Astrocyte (in vitro differentiated cells and primary cell): Measurements from ENCODE around the gene H1-8. TPM values are rescaled to one million over a fixed set of nuclear protein-coding genes. Genes with fewer than 3 reads are reported as not detected.

Experiments used
- DNase-seq: peaks from one replicate; pipeline ENCODE4 v3.0.0-alpha.2; 2010; ENCODE audit warnings: low read depth
- FAIRE-seq: peaks from 2 replicates; lab custom pipeline; 2011; peaks lifted over from hg19 to GRCh38; lab: Jason Lieb, UNC
- H2AFZ ChIP-seq: 2 replicates; pipeline ENCODE4 v1.6.0; 2012; ENCODE audit warnings: low read depth, low read length, inconsistent platforms
- H3K27ac ChIP-seq: 2 replicates; pipeline ENCODE4 v1.5.1; 2011; ENCODE audit warnings: low read depth, low read length, inconsistent platforms
- H3K27me3 ChIP-seq: 2 replicates; pipeline ENCODE4 v1.6.0; 2011; ENCODE audit warnings: low read length, inconsistent platforms; ENCODE audit not compliant: insufficient read depth
- H3K36me3 ChIP-seq: 2 replicates; pipeline ENCODE4 v1.5.1; 2011; ENCODE audit warnings: low read length, inconsistent platforms; ENCODE audit not compliant: insufficient read depth
- H3K4me1 ChIP-seq: 2 replicates; pipeline ENCODE4 v1.5.1; 2011; ENCODE audit warnings: low read length, inconsistent platforms; ENCODE audit not compliant: insufficient read depth
- H3K4me2 ChIP-seq: 2 replicates; pipeline ENCODE4 v1.6.0; 2012; ENCODE audit warnings: low read length, inconsistent platforms
- H3K4me3 ChIP-seq: 2 replicates; pipeline ENCODE4 v1.5.1; 2011; ENCODE audit warnings: low read depth, mild to moderate bottlenecking, low read length, inconsistent platforms; ENCODE audit not compliant: insufficient read depth
- H3K79me2 ChIP-seq: 2 replicates; pipeline ENCODE4 v1.6.0; 2012; ENCODE audit warnings: mild to moderate bottlenecking, low read length, inconsistent platforms; ENCODE audit not compliant: insufficient read depth
- H3K9ac ChIP-seq: 2 replicates; pipeline ENCODE4 v1.6.0; 2012; ENCODE audit warnings: mild to moderate bottlenecking, low read length, inconsistent platforms
- H3K9me3 ChIP-seq: 2 replicates; pipeline ENCODE4 v1.5.1; 2012; ENCODE audit warnings: low read depth, mild to moderate bottlenecking, low read length, inconsistent platforms; ENCODE audit not compliant: insufficient read depth
- H4K20me1 ChIP-seq: 2 replicates; pipeline ENCODE4 v1.6.0; 2012; ENCODE audit warnings: low read length, inconsistent platforms; ENCODE audit not compliant: insufficient read depth
- H3K27ac Mint-ChIP-seq: one replicate; pipeline ENCODE4 v1.8.0; 2021; ENCODE audit warnings: mild to moderate bottlenecking, mixed read lengths; ENCODE audit not compliant: unreplicated experiment
- H3K27me3 Mint-ChIP-seq: one replicate; pipeline ENCODE4 v1.8.0; 2021; ENCODE audit warnings: low read depth, mixed read lengths; ENCODE audit not compliant: unreplicated experiment
- H3K36me3 Mint-ChIP-seq: one replicate; pipeline ENCODE4 v1.8.0; 2021; ENCODE audit warnings: low read depth, mixed read lengths; ENCODE audit not compliant: unreplicated experiment
- H3K4me1 Mint-ChIP-seq: one replicate; pipeline ENCODE4 v1.8.0; 2021; ENCODE audit warnings: low read depth, mixed read lengths; ENCODE audit not compliant: unreplicated experiment
- H3K4me3 Mint-ChIP-seq: one replicate; pipeline ENCODE4 v1.8.0; 2021; ENCODE audit warnings: mild to moderate bottlenecking, moderate library complexity, mixed read lengths; ENCODE audit not compliant: unreplicated experiment
- H3K9me3 Mint-ChIP-seq: one replicate; pipeline ENCODE4 v1.8.0; 2021; ENCODE audit warnings: mild to moderate bottlenecking, mixed read lengths; ENCODE audit not compliant: unreplicated experiment
- EZH2 ChIP-seq: IDR thresholded peaks from 2 replicates; pipeline ENCODE4 v1.6.1; 2012; ENCODE audit warnings: mild to moderate bottlenecking, low read length, inconsistent platforms; ENCODE audit not compliant: insufficient read depth
- total RNA-seq: library from RNA; stranded (reverse); gene quantifications from 2 replicates; pipeline ENCODE4 v1.2.1, GENCODE V29; 2021
- TF ChIP-seq, protein P1 (sequence below): IDR thresholded peaks from 2 replicates; pipeline ENCODE4 v1.5.1; 2011; ENCODE audit warnings: low read depth, mild to moderate bottlenecking, inconsistent platforms, low read length, moderate library complexity; ENCODE audit not compliant: insufficient read depth

The H1-8 gene
- total RNA-seq, 1 donor from 2014 or later, result not detected

DNA sequence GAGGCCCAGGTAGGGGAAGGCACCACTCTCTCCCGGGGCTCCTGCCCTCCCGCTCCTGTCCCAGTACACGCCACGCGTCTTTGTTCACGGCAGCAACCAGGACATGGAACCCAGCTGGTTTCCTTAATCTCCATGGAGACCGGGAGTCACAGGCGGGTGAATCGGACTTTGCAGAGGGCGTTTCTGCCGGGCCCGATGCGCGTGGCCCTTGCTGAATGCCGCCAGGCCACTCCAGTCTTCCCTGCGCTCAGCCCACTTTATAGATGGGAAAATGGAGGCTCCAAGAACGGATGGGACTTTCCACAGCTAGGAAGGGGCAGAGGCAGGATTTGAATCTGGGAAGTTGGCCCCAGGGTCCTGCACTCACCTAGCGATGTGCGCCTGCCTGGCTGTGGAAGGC is 56.1 kb downstream of the H1-8 start:
- Histone ChIP-seq H3K9me3 (no peaks in the 10 kb centered on the region), H3K27me3 (no peaks in the 10 kb centered on the region), H3K36me3 (no peaks in the 10 kb centered on the region), H4K20me1 (peaks cover 30% of the 10 kb centered on the region), H3K79me2 (peaks cover 89% of the 10 kb centered on the region), H2AFZ (no peak overlapping the region), H3K4me1 (peaks cover 63% of the 10 kb centered on the region), H3K4me2 (peak overlapping the region; percentile 75), H3K9ac (peak overlapping the region; percentile 52), H3K4me3 (peak overlapping the region; percentile 16), H3K27ac (peak overlapping the region; percentile 64)
- H3K27ac Mint-ChIP-seq, result peak overlapping the region; percentile 86
- no peaks in the 10 kb centered on the region for H3K27me3 Mint-ChIP-seq
- DNase-seq, result no peak
- TF ChIP-seq, protein P1, sequence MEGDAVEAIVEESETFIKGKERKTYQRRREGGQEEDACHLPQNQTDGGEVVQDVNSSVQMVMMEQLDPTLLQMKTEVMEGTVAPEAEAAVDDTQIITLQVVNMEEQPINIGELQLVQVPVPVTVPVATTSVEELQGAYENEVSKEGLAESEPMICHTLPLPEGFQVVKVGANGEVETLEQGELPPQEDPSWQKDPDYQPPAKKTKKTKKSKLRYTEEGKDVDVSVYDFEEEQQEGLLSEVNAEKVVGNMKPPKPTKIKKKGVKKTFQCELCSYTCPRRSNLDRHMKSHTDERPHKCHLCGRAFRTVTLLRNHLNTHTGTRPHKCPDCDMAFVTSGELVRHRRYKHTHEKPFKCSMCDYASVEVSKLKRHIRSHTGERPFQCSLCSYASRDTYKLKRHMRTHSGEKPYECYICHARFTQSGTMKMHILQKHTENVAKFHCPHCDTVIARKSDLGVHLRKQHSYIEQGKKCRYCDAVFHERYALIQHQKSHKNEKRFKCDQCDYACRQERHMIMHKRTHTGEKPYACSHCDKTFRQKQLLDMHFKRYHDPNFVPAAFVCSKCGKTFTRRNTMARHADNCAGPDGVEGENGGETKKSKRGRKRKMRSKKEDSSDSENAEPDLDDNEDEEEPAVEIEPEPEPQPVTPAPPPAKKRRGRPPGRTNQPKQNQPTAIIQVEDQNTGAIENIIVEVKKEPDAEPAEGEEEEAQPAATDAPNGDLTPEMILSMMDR, result no peak
- no peak for TF ChIP-seq EZH2
- H3K36me3 Mint-ChIP-seq, result peaks cover 2% of the 10 kb centered on the region
- no peaks in the 10 kb centered on the region for H3K9me3 Mint-ChIP-seq
- FAIRE-seq, result no peak
- H3K4me1 Mint-ChIP-seq, result peaks cover 78% of the 10 kb centered on the region
- no peak overlapping the region for H3K4me3 Mint-ChIP-seq

DNA sequence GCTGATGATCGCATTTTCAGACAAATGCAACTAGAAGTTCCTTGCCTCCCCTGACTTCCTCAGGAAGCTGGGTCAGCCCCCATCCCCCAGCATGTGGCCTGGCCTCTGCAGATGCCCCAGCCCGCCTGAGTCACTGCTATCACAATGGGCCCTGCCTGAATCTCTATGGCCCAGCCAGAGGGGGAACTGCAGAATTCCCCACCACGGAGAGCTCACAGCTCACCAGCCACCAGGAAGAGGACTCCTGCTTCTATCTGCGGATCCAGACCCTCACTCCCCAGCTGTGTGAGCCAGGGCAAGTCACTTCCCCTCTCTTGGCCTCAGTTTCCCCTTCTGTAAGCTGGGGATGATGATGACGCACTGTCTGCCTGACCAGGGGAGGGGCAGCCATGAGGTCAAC is 56.6 kb downstream of the H1-8 start:
- Histone ChIP-seq H3K4me3 (peak overlapping the region; percentile 16), H3K27ac (peak overlapping the region; percentile 64), H3K27me3 (no peaks in the 10 kb centered on the region), H3K9me3 (no peaks in the 10 kb centered on the region), H3K9ac (peak overlapping the region; percentile 52), H2AFZ (peak overlapping the region; percentile 19), H3K4me2 (peak overlapping the region; percentile 75), H3K79me2 (peaks cover 90% of the 10 kb centered on the region), H3K4me1 (peaks cover 68% of the 10 kb centered on the region), H4K20me1 (peaks cover 36% of the 10 kb centered on the region), H3K36me3 (no peaks in the 10 kb centered on the region)
- DNase-seq, result peak; percentile 77
- H3K36me3 Mint-ChIP-seq, result peaks cover 2% of the 10 kb centered on the region
- TF ChIP-seq EZH2, result no peak
- TF ChIP-seq, protein P1, result no peak
- no peaks in the 10 kb centered on the region for H3K9me3 Mint-ChIP-seq
- H3K4me1 Mint-ChIP-seq, result peaks cover 74% of the 10 kb centered on the region
- no peaks in the 10 kb centered on the region for H3K27me3 Mint-ChIP-seq
- no peak for FAIRE-seq
- peak overlapping the region; percentile 86 for H3K27ac Mint-ChIP-seq
- H3K4me3 Mint-ChIP-seq, result peak overlapping the region; percentile 70

DNA sequence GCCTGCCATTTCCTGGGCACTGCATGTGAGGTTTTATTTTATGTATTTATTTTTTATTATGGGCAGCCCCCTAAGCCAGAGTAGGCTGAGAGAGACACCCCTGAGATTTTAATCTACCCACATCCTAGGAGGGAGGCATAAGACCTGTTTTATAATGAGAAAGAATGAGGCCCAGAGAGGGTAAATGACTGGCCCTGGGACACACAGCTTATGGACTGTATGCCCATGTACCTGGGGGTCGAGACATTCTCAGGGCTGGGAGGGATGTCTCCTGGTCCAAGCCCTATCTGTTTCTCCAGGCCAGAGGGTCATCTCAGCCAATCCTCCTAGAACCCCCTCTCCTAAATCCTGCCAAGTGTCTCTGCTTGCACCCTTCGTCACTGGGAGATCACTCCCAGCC is 57.4 kb downstream of the H1-8 start:
- no peak overlapping the region for H3K4me3 ChIP-seq
- H3K27ac ChIP-seq, result peak overlapping the region; percentile 64
- peaks cover 40% of the 10 kb centered on the region for H4K20me1 ChIP-seq
- no peak for TF ChIP-seq EZH2
- TF ChIP-seq, protein P1, result no peak
- H3K4me2 ChIP-seq, result no peak overlapping the region
- FAIRE-seq, result no peak
- no peaks in the 10 kb centered on the region for H3K36me3 ChIP-seq
- peaks cover 73% of the 10 kb centered on the region for H3K4me1 ChIP-seq
- DNase-seq, result no peak
- Mint-ChIP-seq H3K9me3 (no peaks in the 10 kb centered on the region), H3K27me3 (no peaks in the 10 kb centered on the region), H3K4me1 (peaks cover 74% of the 10 kb centered on the region), H3K4me3 (peak overlapping the region; percentile 45), H3K36me3 (peaks cover 2% of the 10 kb centered on the region), H3K27ac (peak overlapping the region; percentile 38)
- H3K9me3 ChIP-seq, result no peaks in the 10 kb centered on the region
- peaks cover 89% of the 10 kb centered on the region for H3K79me2 ChIP-seq
- H3K27me3 ChIP-seq, result no peaks in the 10 kb centered on the region
- H2AFZ ChIP-seq, result no peak overlapping the region
- peak overlapping the region; percentile 52 for H3K9ac ChIP-seq
